ENCODE results near the gene MTMR4.
"Not testable (repeated sequence)": the region's sequence is repeated elsewhere in the genome, so short reads cannot be mapped to it uniquely, and the experiment has no call there.

The MTMR4 gene

GRCh38 chr17:58507123-58507634 lies 7.3 kb downstream of the MTMR4 start:
- no peak for DNase-seq (ENCODE audit: low read depth)
- no peak for TF ChIP-seq CTCF (IDR thresholded peaks at IDR 0.05; ENCODE audit: control insufficient read depth, extremely low read depth, insufficient read depth)
- no peak overlapping the region for H3K4me3 ChIP-seq (ENCODE audit: low read depth, low read length)

GRCh38 chr17:58506354-58507080 lies 7.9 kb downstream of the MTMR4 start:
- TF ChIP-seq CTCF (IDR thresholded peaks at IDR 0.05; ENCODE audit: control insufficient read depth, extremely low read depth, insufficient read depth), result no peak
- DNase-seq (ENCODE audit: low read depth), result no peak
- no peak overlapping the region for H3K4me3 ChIP-seq (ENCODE audit: low read depth, low read length)

GRCh38 chr17:58504826-58505351 lies 9.5 kb downstream of the MTMR4 start:
- DNase-seq (ENCODE audit: low read depth), result no peak
- TF ChIP-seq CTCF (IDR thresholded peaks at IDR 0.05; ENCODE audit: control insufficient read depth, extremely low read depth, insufficient read depth), result no peak
- H3K4me3 ChIP-seq (ENCODE audit: low read depth, low read length), result no peak overlapping the region

DNA sequence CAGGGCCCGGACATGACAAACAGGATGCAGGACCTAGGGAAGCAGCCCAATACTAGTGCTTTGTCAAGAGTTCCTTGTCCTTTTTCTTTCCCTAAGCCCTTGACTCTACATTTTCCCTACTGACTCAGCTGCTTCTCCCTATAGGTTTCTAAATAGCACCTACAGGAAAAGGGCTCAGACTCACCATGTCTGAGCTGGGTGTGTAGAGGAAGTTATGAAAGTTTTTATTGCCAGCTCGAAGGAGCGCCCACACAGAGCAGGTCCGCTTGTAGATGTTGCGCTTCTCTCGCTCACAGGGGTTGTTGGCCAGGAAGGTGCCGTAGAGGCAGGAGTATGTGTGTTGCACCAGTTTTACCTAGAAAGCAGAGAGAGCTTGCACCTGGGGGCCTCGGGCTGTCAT lies 10.6 kb downstream of the MTMR4 start:
- DNase-seq (ENCODE audit: low read depth), result no peak
- no peak for TF ChIP-seq CTCF (IDR thresholded peaks at IDR 0.05; ENCODE audit: control insufficient read depth, extremely low read depth, insufficient read depth)

GRCh38 chr17:58503134-58503533 lies 11.3 kb downstream of the MTMR4 start:
- not testable (repeated sequence) for H3K4me3 ChIP-seq (ENCODE audit: low read depth, low read length); DNase-seq (ENCODE audit: low read depth)

More for the DNA sequence above, 10.6 kb downstream of the MTMR4 start:
- no peak overlapping the region for H3K4me3 ChIP-seq (ENCODE audit: low read depth, low read length)

DNA sequence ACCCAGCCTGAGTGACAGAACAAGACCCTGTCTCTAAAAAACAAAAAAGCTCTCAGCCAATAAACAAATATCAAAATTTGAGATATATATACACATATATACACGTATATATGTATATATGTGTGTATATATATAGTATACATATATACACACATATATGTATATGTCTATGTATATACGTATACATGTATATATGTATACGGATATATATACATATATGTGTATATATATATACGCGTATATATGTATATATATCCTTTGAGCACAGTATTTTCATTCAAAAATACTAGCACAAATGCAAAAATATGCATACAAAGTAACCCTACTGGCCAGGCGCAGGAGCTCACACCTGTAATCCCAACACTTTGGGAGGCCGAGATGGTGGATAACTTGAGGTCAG lies 13.0 kb downstream of the MTMR4 start:
- TF ChIP-seq CTCF (IDR thresholded peaks at IDR 0.05; ENCODE audit: control insufficient read depth, extremely low read depth, insufficient read depth), result no peak
- no peak for DNase-seq (ENCODE audit: low read depth)
- no peak overlapping the region for H3K4me3 ChIP-seq (ENCODE audit: low read depth, low read length)

DNA sequence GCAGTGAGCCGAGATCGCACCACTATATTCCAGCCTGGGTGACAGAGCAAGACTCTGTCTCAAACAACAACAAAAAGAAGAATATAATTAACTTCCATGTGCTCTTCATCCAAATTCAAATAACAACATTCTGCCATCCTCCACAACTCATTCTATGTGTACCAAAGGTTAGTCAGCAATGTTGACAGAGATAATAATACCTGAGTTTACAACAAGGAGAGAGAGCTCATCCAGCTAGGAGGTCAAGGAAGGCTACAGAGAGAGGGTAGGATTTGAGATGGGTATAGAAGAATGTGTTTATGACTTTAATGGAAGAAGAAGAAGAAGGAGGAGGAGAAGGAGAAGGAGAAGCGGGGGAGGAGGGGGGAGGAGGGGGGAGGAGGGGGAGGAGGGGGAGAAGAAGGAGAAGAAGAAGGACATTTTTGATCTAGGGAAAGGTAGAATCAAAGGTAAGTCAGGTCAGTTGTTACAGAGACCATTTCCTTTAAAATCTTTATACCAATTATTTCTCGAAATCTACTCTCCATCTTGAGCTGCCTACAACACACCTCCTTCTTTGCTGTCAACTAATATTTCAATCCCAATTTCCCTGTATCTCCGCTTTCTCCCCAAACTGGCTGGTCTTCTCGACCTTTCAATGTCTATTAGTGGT lies 16.1 kb downstream of the MTMR4 start:
- DNase-seq (ENCODE audit: low read depth), result no peak
- no peak overlapping the region for H3K4me3 ChIP-seq (ENCODE audit: low read depth, low read length)
- no peak for TF ChIP-seq CTCF (IDR thresholded peaks at IDR 0.05; ENCODE audit: control insufficient read depth, extremely low read depth, insufficient read depth)

Data from LNCaP clone FGC (cell line).